ENCODE data around the gene TUBGCP3.

Gene TUBGCP3

DNA sequence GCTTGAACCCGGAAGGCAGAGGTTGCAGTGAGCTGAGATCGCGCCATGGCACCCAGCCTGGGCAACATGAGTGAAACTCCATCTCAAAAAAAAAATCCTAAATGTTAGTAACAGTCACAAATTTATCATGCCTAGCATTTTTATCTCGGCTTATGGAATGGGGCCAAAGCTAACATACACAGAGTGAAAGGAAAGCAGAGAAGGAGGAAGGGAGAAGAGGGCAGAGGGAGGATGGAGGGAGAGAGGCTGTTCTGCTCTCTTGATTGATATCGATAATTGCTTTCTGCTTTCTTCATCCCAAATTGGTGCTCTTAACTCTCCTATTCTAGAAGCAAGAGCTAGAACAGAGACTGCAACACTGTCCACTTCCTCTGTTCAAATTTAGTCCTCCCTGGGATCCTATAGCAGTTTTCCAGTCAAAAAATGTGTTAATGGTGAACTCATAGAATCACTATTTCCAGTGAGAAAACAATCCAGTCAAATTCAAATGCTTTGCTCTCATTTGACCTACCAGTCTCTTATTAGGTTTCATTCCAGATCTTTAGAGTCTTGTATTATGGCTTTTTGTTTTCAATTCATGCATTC is 15.8 kb upstream of the TUBGCP3 start:
- Histone ChIP-seq H3K4me3 (ENCODE audit: low read depth, low read length, poor library complexity, severe bottlenecking) (no peak overlapping the region), H3K9me3 (ENCODE audit: low read length) (no peaks in the 10 kb centered on the region), H2AFZ (ENCODE audit: low read length) (no peak overlapping the region), H3K36me3 (ENCODE audit: insufficient read depth, low read length) (no peaks in the 10 kb centered on the region), H3K9ac (ENCODE audit: low read length) (no peak overlapping the region), H3K27me3 (ENCODE audit: insufficient read depth, low read length) (peaks cover 5% of the 10 kb centered on the region; the same call in 1 of the 2 replicates), H3K79me2 (ENCODE audit: insufficient read depth, low read length) (no peaks in the 10 kb centered on the region), H3K27ac (ENCODE audit: low read depth, low read length, poor library complexity, severe bottlenecking) (no peak overlapping the region), H3K9me2 (ENCODE audit: low read depth, low read length) (no peaks in the 10 kb centered on the region), H3K4me2 (ENCODE audit: low read length) (no peak overlapping the region), H3F3A (ENCODE audit: insufficient read depth, low read length) (no peaks in the 10 kb centered on the region), H3K4me1 (ENCODE audit: insufficient read depth, low read length, severe bottlenecking) (peaks cover 6% of the 10 kb centered on the region), H4K20me1 (ENCODE audit: insufficient read depth, low read length) (no peaks in the 10 kb centered on the region)
- TF ChIP-seq, protein P1, sequence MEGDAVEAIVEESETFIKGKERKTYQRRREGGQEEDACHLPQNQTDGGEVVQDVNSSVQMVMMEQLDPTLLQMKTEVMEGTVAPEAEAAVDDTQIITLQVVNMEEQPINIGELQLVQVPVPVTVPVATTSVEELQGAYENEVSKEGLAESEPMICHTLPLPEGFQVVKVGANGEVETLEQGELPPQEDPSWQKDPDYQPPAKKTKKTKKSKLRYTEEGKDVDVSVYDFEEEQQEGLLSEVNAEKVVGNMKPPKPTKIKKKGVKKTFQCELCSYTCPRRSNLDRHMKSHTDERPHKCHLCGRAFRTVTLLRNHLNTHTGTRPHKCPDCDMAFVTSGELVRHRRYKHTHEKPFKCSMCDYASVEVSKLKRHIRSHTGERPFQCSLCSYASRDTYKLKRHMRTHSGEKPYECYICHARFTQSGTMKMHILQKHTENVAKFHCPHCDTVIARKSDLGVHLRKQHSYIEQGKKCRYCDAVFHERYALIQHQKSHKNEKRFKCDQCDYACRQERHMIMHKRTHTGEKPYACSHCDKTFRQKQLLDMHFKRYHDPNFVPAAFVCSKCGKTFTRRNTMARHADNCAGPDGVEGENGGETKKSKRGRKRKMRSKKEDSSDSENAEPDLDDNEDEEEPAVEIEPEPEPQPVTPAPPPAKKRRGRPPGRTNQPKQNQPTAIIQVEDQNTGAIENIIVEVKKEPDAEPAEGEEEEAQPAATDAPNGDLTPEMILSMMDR (IDR thresholded peaks at IDR 0.05; ENCODE audit: low read length): no peak
- no peak for TF ChIP-seq EZH2 (IDR thresholded peaks at IDR 0.05; ENCODE audit: borderline replicate concordance, low read length)

DNA sequence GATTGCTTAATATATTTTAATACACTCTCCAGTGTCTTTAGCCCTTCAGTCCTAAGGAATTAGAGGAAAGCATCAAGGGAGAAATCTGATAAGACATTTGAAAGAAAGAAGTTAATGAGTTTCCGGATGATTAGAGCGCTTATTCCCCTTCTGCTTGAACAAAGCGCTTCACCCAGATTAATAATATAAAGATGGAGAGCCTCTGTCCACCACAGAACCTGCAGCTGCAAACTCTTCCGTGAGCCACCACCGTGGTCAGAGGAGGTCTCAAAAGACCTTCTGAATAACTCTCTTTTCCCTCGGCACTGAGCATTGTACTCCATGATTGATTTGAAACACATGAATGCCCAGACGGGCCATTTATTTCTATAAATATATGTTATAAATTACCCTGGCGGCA is 14.2 kb upstream of the TUBGCP3 start:
- Histone ChIP-seq H3K9me2 (ENCODE audit: low read depth, low read length) (no peaks in the 10 kb centered on the region), H3K36me3 (ENCODE audit: insufficient read depth, low read length) (no peaks in the 10 kb centered on the region), H3K79me2 (ENCODE audit: insufficient read depth, low read length) (no peaks in the 10 kb centered on the region), H3K4me3 (ENCODE audit: low read depth, low read length, poor library complexity, severe bottlenecking) (no peak overlapping the region), H3K9ac (ENCODE audit: low read length) (no peak overlapping the region), H3K4me2 (ENCODE audit: low read length) (no peak overlapping the region), H4K20me1 (ENCODE audit: insufficient read depth, low read length) (no peaks in the 10 kb centered on the region), H3K9me3 (ENCODE audit: low read length) (no peaks in the 10 kb centered on the region), H3F3A (ENCODE audit: insufficient read depth, low read length) (no peaks in the 10 kb centered on the region), H3K4me1 (ENCODE audit: insufficient read depth, low read length, severe bottlenecking) (peaks cover 6% of the 10 kb centered on the region), H3K27me3 (ENCODE audit: insufficient read depth, low read length) (peaks cover 5% of the 10 kb centered on the region; the same call in 1 of the 2 replicates), H3K27ac (ENCODE audit: low read depth, low read length, poor library complexity, severe bottlenecking) (no peak overlapping the region), H2AFZ (ENCODE audit: low read length) (no peak overlapping the region)
- TF ChIP-seq EZH2 (IDR thresholded peaks at IDR 0.05; ENCODE audit: borderline replicate concordance, low read length): no peak
- TF ChIP-seq, protein P1 (IDR thresholded peaks at IDR 0.05; ENCODE audit: low read length): no peak

DNA sequence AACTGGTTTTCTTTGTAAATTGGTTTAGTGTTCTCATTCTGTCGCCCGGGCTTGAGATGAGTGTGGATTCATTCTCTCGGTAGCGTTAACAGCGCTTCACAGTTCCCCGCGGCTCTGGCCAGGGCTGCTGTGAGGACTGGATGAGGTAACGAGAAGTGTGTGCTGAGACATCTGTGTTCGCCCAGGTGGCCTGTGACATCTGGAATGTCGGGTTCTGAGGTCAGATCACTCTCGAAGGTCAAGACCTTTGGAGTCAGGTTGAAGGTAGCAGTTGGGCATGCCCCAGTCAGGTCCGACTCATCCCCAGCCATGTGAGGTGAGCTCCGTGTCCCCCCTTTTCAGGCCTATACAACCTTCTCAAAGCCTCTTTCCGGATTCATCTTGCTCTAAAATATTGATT is 13.4 kb upstream of the TUBGCP3 start:
- no peak for TF ChIP-seq EZH2 (IDR thresholded peaks at IDR 0.05; ENCODE audit: borderline replicate concordance, low read length)
- TF ChIP-seq, protein P1 (IDR thresholded peaks at IDR 0.05; ENCODE audit: low read length): no peak
- Histone ChIP-seq H2AFZ (ENCODE audit: low read length) (no peak overlapping the region), H3K4me3 (ENCODE audit: low read depth, low read length, poor library complexity, severe bottlenecking) (no peak overlapping the region), H3K4me2 (ENCODE audit: low read length) (no peak overlapping the region), H3K27ac (ENCODE audit: low read depth, low read length, poor library complexity, severe bottlenecking) (no peak overlapping the region), H3F3A (ENCODE audit: insufficient read depth, low read length) (no peaks in the 10 kb centered on the region), H3K9me3 (ENCODE audit: low read length) (no peaks in the 10 kb centered on the region), H3K9me2 (ENCODE audit: low read depth, low read length) (no peaks in the 10 kb centered on the region), H3K79me2 (ENCODE audit: insufficient read depth, low read length) (no peaks in the 10 kb centered on the region), H4K20me1 (ENCODE audit: insufficient read depth, low read length) (no peaks in the 10 kb centered on the region), H3K27me3 (ENCODE audit: insufficient read depth, low read length) (peaks cover 5% of the 10 kb centered on the region; the same call in 1 of the 2 replicates), H3K9ac (ENCODE audit: low read length) (no peak overlapping the region), H3K4me1 (ENCODE audit: insufficient read depth, low read length, severe bottlenecking) (peaks cover 6% of the 10 kb centered on the region), H3K36me3 (ENCODE audit: insufficient read depth, low read length) (no peaks in the 10 kb centered on the region)

Data from OCI-LY1 (cell line).